Gastrocnemius medialis (tissue), 4 donors: ENCODE measurements around the gene IL7R. TPM values are rescaled to one million over a fixed set of nuclear protein-coding genes. Genes with fewer than 3 reads are reported as not detected.

Source experiments
- ATAC-seq, 2 donors: fragments of 150-250 bp; one replicate each; pipeline ENCODE4 v1.9.1; 2016
- DNase-seq, 2 donors: peaks; one replicate each; pipeline ENCODE4 v3.0.0-alpha.2; 2019
- H3K27ac ChIP-seq, 4 donors: fragments of 200-600 bp; sonication (generic); 1 replicate in 1 of 4; 2 replicates in 3 of 4; pipeline ENCODE4 v1.5.1; 2016 to 2018; ENCODE audit warnings: mild to moderate bottlenecking in 2 of 4, moderate library complexity in 1 of 4
- H3K27me3 ChIP-seq, 3 donors: fragments of 200-600 bp; sonication (generic) in 2 of 3; 1 replicate in 1 of 3; 2 replicates in 2 of 3; pipeline versions ENCODE4 v1.5.1 to v1.6.0; 2016 to 2019; ENCODE audit warnings: mild to moderate bottlenecking in 1 of 3, moderate library complexity in 1 of 3
- H3K36me3 ChIP-seq, 2 donors: fragments of 200-600 bp; sonication (generic) in 1 of 2; one replicate each; pipeline ENCODE4 v1.5.1; 2017 to 2018
- H3K4me1 ChIP-seq, 2 donors: fragments of 200-600 bp; sonication (generic) in 1 of 2; one replicate each; pipeline ENCODE4 v1.5.1; 2016 to 2017; ENCODE audit warnings: mild to moderate bottlenecking in 2 of 2
- H3K4me3 ChIP-seq, 4 donors: fragments of 200-600 bp; sonication (generic) in 3 of 4; 1 replicate in 1 of 4; 2 replicates in 3 of 4; pipeline ENCODE4 v1.5.1; 2016 to 2019; ENCODE audit warnings: mild to moderate bottlenecking in 2 of 4
- H3K9me3 ChIP-seq, 3 donors: fragments of 200-600 bp; sonication (generic) in 2 of 3; 1 replicate in 1 of 3; 2 replicates in 2 of 3; pipeline ENCODE4 v1.5.1; 2016 to 2019
- CTCF ChIP-seq, 5 experiments: fragments of 450-650 bp in 3 of 5; fragments of 200-600 bp in 2 of 5; sonication (generic) in 2 of 5; IDR thresholded peaks in 4 of 5; conservative IDR thresholded peaks in 1 of 5; 1 replicate in 4 of 5; 2 replicates in 1 of 5; pipeline ENCODE4 v1.5.1; 2016 to 2019; ENCODE audit warnings: antibody characterized with exemption in 5 of 5, mild to moderate bottlenecking in 3 of 5, moderate library complexity in 3 of 5
- POLR2A ChIP-seq, 2 donors: fragments of 450-650 bp; IDR thresholded peaks; one replicate each; pipeline ENCODE4 v1.6.1; 2017; ENCODE audit warnings: antibody characterized with exemption in 2 of 2, mild to moderate bottlenecking in 2 of 2, moderate library complexity in 2 of 2
- in situ Hi-C, 4 donors: fragments of 200-750 bp; cut with MboI; loops; one replicate each; pipeline versions ENCODE4 v1.15.0 to v1.8.0; 2017; ENCODE audit warnings: low sequenced_read_pairs in 4 of 4
- intact Hi-C: fragments of 100-400 bp; cut with DNase I; formaldehyde crosslinking; loops from one replicate; pipeline ENCODE4 v1.15.1; 2023; ENCODE audit warnings: low total_unique reads
- total RNA-seq, 4 donors: library from RNA; depleted of rRNA; stranded (reverse); fragments of >200 nt; gene quantifications; one replicate each; pipeline versions ENCODE4 v1.1.0 to v1.2.3, GENCODE V29; 2016

IL7R gene
- total RNA-seq, 4 donors from 2014 or later, result 0.29 to 1.0 (median 0.72) TPM

DNA sequence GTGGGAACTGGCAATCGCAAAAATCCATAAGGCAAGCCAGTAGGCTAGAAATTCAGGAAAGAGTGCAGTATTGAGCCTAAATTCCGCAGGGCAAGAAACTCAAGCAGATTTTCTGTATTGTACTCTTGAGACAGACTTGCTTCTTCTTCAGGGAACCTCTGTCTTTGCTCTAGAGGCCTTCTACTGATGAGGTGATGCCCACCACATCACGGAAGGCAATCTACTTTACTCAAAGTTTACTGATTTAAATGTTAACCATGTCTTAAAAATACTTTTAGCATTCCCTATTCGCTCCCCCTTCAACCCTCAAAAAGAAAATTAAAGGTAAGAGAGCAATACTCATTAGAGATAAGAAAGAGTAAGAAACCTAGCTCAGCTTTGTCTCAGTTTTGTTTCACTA lies 11.3 kb downstream of the IL7R start:
- H3K36me3 ChIP-seq, result no peaks in the 10 kb centered on the region
- TF ChIP-seq POLR2A (IDR thresholded peaks at IDR 0.05) (no peak), CTCF (IDR thresholded peaks at IDR 0.05 in 4 of 5, conservative IDR thresholded peaks at IDR 0.05 in 1 of 5) (no peak)
- no peak for ATAC-seq
- in situ Hi-C loops (no loop called here), intact Hi-C loops (no loop called here)
- DNase-seq, result no peak
- H3K4me3 ChIP-seq, result no peak overlapping the region
- H3K4me1 ChIP-seq, result no peaks in the 10 kb centered on the region
- H3K9me3 ChIP-seq, result no peaks in the 10 kb centered on the region
- no peak overlapping the region for H3K27ac ChIP-seq
- H3K27me3 ChIP-seq, result no peaks in the 10 kb centered on the region

DNA sequence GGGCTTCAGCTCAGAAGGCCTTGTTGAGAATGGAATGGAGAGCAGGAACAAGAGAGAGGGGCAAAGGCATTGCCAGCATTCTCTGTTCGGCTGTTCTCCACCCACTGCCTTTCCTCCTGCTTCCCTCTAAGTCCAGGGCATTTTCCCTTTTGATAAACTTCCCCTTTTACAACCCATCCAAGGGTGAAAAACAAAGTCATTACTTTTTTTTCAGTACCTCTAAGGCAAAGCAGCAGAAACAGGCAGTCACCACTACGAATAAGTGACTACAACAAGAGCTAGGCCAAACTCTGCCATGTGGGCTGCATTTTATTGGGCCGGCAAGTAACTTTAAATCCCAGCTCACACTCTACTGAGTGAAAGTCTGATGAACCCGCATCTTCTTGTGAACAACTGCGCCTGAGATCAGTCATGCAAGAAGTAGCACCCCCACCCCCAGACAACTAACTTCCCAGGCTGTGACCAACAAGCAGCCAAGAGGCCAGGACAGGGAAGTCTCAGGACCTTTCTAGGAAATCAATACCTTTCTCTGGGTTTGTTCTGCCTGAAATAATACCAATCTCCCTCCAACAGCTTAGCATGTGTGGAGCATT lies 13.1 kb downstream of the IL7R start:
- Histone ChIP-seq H3K4me3 (no peak overlapping the region), H3K27ac (no peak overlapping the region), H3K4me1 (no peaks in the 10 kb centered on the region), H3K9me3 (no peaks in the 10 kb centered on the region), H3K36me3 (no peaks in the 10 kb centered on the region), H3K27me3 (no peaks in the 10 kb centered on the region)
- no peak for DNase-seq
- ATAC-seq, result no peak
- no peak for TF ChIP-seq POLR2A (IDR thresholded peaks at IDR 0.05)
- TF ChIP-seq CTCF (IDR thresholded peaks at IDR 0.05 in 4 of 5, conservative IDR thresholded peaks at IDR 0.05 in 1 of 5), result no peak
- intact Hi-C loops (no loop called here), in situ Hi-C loops (no loop called here)

DNA sequence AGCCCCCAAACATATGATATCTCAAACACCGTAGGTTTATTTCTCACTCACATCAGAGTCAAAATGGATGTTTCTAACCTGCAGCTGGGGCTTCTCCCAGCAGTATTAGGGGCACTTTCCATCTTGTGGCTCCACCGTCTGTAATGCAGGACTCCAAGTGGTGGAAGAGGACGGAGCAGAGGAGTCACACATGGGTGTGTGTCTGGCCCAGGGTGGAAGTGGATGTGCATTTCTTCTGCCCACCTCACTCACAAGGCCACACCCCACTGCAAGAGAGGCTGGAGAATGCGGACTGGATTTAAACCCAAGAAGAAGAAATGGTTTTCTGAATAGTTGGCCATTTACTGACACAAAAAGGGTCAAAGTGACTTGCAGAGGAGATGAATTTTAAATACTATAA lies 13.9 kb downstream of the IL7R start:
- ATAC-seq (no peak), DNase-seq (no peak)
- H3K27me3 ChIP-seq, result no peaks in the 10 kb centered on the region
- no peak overlapping the region for H3K27ac ChIP-seq
- TF ChIP-seq POLR2A (IDR thresholded peaks at IDR 0.05) (no peak), CTCF (IDR thresholded peaks at IDR 0.05 in 4 of 5, conservative IDR thresholded peaks at IDR 0.05 in 1 of 5) (no peak)
- intact Hi-C loops (no loop called here), in situ Hi-C loops (no loop called here)
- no peaks in the 10 kb centered on the region for H3K4me1 ChIP-seq
- no peak overlapping the region for H3K4me3 ChIP-seq
- H3K9me3 ChIP-seq, result no peaks in the 10 kb centered on the region
- H3K36me3 ChIP-seq, result no peaks in the 10 kb centered on the region

GRCh38 chr5:35876454-35876853 lies 19.8 kb downstream of the IL7R start:
- in situ Hi-C loops, result no loop called here
- Histone ChIP-seq H3K27me3 (no peaks in the 10 kb centered on the region), H3K4me3 (no peak overlapping the region), H3K36me3 (no peaks in the 10 kb centered on the region), H3K4me1 (no peaks in the 10 kb centered on the region), H3K9me3 (no peaks in the 10 kb centered on the region), H3K27ac (no peak overlapping the region)
- ATAC-seq (no peak), DNase-seq (no peak)
- TF ChIP-seq POLR2A (IDR thresholded peaks at IDR 0.05), result no peak
- TF ChIP-seq CTCF (IDR thresholded peaks at IDR 0.05 in 4 of 5, conservative IDR thresholded peaks at IDR 0.05 in 1 of 5), result no peak
- intact Hi-C loops, result no loop called here

DNA sequence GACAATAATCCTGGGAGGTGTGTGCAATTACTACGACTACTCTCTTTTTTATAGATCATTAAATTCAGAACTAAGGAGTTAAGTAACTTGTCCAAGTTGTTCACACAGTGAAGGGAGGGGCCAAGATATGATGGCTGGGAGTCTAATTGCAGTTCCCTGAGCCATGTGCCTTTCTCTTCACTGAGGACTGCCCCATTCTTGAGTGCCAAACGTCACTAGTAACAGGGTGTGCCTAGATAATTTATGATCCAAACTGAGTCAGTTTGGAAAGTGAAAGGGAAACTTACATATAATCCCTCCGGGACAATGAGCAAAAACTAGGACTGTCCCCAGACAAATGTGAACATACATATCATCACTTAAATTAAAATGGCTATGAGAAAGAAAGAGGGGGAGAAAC lies 20.2 kb downstream of the IL7R start:
- intact Hi-C loops, result no loop called here
- no peak for DNase-seq
- Histone ChIP-seq H3K27ac (no peak overlapping the region), H3K9me3 (no peaks in the 10 kb centered on the region), H3K4me1 (no peaks in the 10 kb centered on the region), H3K27me3 (no peaks in the 10 kb centered on the region), H3K36me3 (no peaks in the 10 kb centered on the region), H3K4me3 (no peak overlapping the region)
- TF ChIP-seq CTCF (IDR thresholded peaks at IDR 0.05 in 4 of 5, conservative IDR thresholded peaks at IDR 0.05 in 1 of 5), result no peak
- no peak for TF ChIP-seq POLR2A (IDR thresholded peaks at IDR 0.05)
- in situ Hi-C loops, result no loop called here
- ATAC-seq, result no peak
